HG03066 (cell line): ENCODE data around the gene DHODH.
"Not testable (repeated sequence)": the region's sequence is repeated elsewhere in the genome, so short reads cannot be mapped to it uniquely, and the experiment has no call there.

Experiments
- ATAC-seq: cut with Tn5 transposase; IDR thresholded peaks from one replicate; pipeline ENCODE4 v1.9.1; 2021; ENCODE audit warnings: low read depth; ENCODE audit not compliant: unreplicated experiment

DHODH gene

GRCh38 chr16:72050769-72051464, 42.4 kb downstream of the DHODH start:
- no peak for ATAC-seq

- ATAC-seq = no peak
Measured at GRCh38 chr16:72051818-72052217, 43.3 kb downstream of the DHODH start.

- not testable (repeated sequence) for ATAC-seq
Measured at GRCh38 chr16:72054254-72054847, 45.8 kb downstream of the DHODH start, which contains the start of gene HP. Gene HP, plus strand, starts transcription at chr16:72054505. Its CDS starts 148 bp downstream, at chr16:72054653.

GRCh38 chr16:72055911-72056310, 47.4 kb downstream of the DHODH start:
- no peak for ATAC-seq

GRCh38 chr16:72057313-72057712, 48.8 kb downstream of the DHODH start:
- ATAC-seq = not testable (repeated sequence)

GRCh38 chr16:72059060-72059459, 50.5 kb downstream of the DHODH start:
- ATAC-seq = not testable (repeated sequence)

GRCh38 chr16:72060405-72060804, 51.9 kb downstream of the DHODH start:
- no peak for ATAC-seq

- ATAC-seq = no peak
Measured at GRCh38 chr16:72061564-72061963, 53.0 kb downstream of the DHODH start.

GRCh38 chr16:72064361-72064894, 55.9 kb downstream of the DHODH start:
- ATAC-seq = no peak

GRCh38 chr16:72066747-72067146, 58.2 kb downstream of the DHODH start:
- no peak for ATAC-seq

GRCh38 chr16:72068930-72069329, 60.4 kb downstream of the DHODH start:
- ATAC-seq = no peak

- ATAC-seq = no peak
Measured at GRCh38 chr16:72072514-72073342, 64.2 kb downstream of the DHODH start.

GRCh38 chr16:72073560-72074230, 65.2 kb downstream of the DHODH start:
- ATAC-seq = no peak

GRCh38 chr16:72075067-72075466, 66.5 kb downstream of the DHODH start:
- ATAC-seq = not testable (repeated sequence)
